ACC112 (cell line): ENCODE data around the gene LAMB3.

ENCODE experiments used
- H2AFZ ChIP-seq: fragments of 200-600 bp; sonication (generic); one replicate; pipeline ENCODE4 v1.6.0; 2017; ENCODE audit warnings: antibody characterized with exemption, low read length; ENCODE audit not compliant: unreplicated experiment
- H3K27ac ChIP-seq: fragments of 200-600 bp; sonication (generic); 2 replicates; pipeline ENCODE4 v1.5.1; 2014; ENCODE audit warnings: low read depth, mild to moderate bottlenecking, antibody characterized with exemption, low read length, moderate library complexity
- H3K27me3 ChIP-seq: fragments of 200-600 bp; sonication (generic); 2 replicates; pipeline ENCODE4 v1.6.1; 2014; ENCODE audit warnings: mild to moderate bottlenecking, antibody characterized with exemption, low read length, moderate library complexity, mixed read lengths; ENCODE audit not compliant: insufficient read depth
- H3K36me3 ChIP-seq: fragments of 200-600 bp; sonication (generic); 2 replicates; pipeline ENCODE4 v1.6.1; 2016; ENCODE audit warnings: mild to moderate bottlenecking, antibody characterized with exemption, low read length, moderate library complexity, mixed read lengths; ENCODE audit not compliant: insufficient read depth
- H3K4me1 ChIP-seq: fragments of 200-600 bp; sonication (generic); one replicate; pipeline ENCODE4 v1.6.1; 2016; ENCODE audit warnings: low read length, mixed read lengths; ENCODE audit not compliant: insufficient read depth, unreplicated experiment, control insufficient read depth
- H3K4me3 ChIP-seq: fragments of 200-600 bp; sonication (generic); 2 replicates; pipeline ENCODE4 v1.5.1; 2014; ENCODE audit warnings: mild to moderate bottlenecking, low read depth, low read length
- H3K79me2 ChIP-seq: fragments of 200-600 bp; sonication (generic); one replicate; pipeline ENCODE4 v1.6.0; 2016; ENCODE audit warnings: low read length; ENCODE audit not compliant: control insufficient read depth, unreplicated experiment, insufficient read depth

Gene LAMB3

GRCh38 chr1:209648346-209648745 lies 3.9 kb downstream of the LAMB3 start:
- Histone ChIP-seq H2AFZ (no peak overlapping the region), H3K79me2 (no peaks in the 10 kb centered on the region), H3K36me3 (no peaks in the 10 kb centered on the region), H3K4me3 (no peak overlapping the region), H3K27me3 (no peaks in the 10 kb centered on the region), H3K4me1 (peaks cover 57% of the 10 kb centered on the region), H3K27ac (0 out of 2 replicates have a peak overlapping the region, but pooled peaks have one; percentile 8)

GRCh38 chr1:209647156-209647555 lies 5.1 kb downstream of the LAMB3 start:
- Histone ChIP-seq H2AFZ (no peak overlapping the region), H3K4me3 (no peak overlapping the region), H3K4me1 (peaks cover 53% of the 10 kb centered on the region), H3K79me2 (no peaks in the 10 kb centered on the region), H3K27me3 (no peaks in the 10 kb centered on the region), H3K27ac (no peak overlapping the region), H3K36me3 (no peaks in the 10 kb centered on the region)

- Histone ChIP-seq H3K4me3 (no peak overlapping the region), H3K27me3 (no peaks in the 10 kb centered on the region), H2AFZ (no peak overlapping the region), H3K4me1 (peaks cover 53% of the 10 kb centered on the region), H3K79me2 (no peaks in the 10 kb centered on the region), H3K36me3 (no peaks in the 10 kb centered on the region), H3K27ac (no peak overlapping the region)
These were observed 5.7 kb downstream of the LAMB3 start for GRCh38 chr1:209646558-209646957.

GRCh38 chr1:209645574-209646452 lies 6.4 kb downstream of the LAMB3 start:
- Histone ChIP-seq H3K4me1 (peaks cover 45% of the 10 kb centered on the region), H3K27ac (no peak overlapping the region), H3K4me3 (no peak overlapping the region), H3K27me3 (no peaks in the 10 kb centered on the region), H2AFZ (no peak overlapping the region), H3K79me2 (no peaks in the 10 kb centered on the region), H3K36me3 (no peaks in the 10 kb centered on the region)

- Histone ChIP-seq H3K36me3 (no peaks in the 10 kb centered on the region), H3K79me2 (no peaks in the 10 kb centered on the region), H3K4me1 (peaks cover 23% of the 10 kb centered on the region), H3K27me3 (no peaks in the 10 kb centered on the region), H3K27ac (no peak overlapping the region), H3K4me3 (no peak overlapping the region), H2AFZ (no peak overlapping the region)
These were observed 8.8 kb downstream of the LAMB3 start for GRCh38 chr1:209643285-209644020.

GRCh38 chr1:209642816-209643215 lies 9.4 kb downstream of the LAMB3 start:
- Histone ChIP-seq H3K4me1 (peaks cover 17% of the 10 kb centered on the region), H3K4me3 (no peak overlapping the region), H3K27me3 (no peaks in the 10 kb centered on the region), H3K27ac (no peak overlapping the region), H3K36me3 (no peaks in the 10 kb centered on the region), H2AFZ (no peak overlapping the region), H3K79me2 (no peaks in the 10 kb centered on the region)

GRCh38 chr1:209641832-209642172 lies 10.4 kb downstream of the LAMB3 start:
- Histone ChIP-seq H3K36me3 (no peaks in the 10 kb centered on the region), H2AFZ (no peak overlapping the region), H3K4me1 (peaks cover 9% of the 10 kb centered on the region), H3K79me2 (no peaks in the 10 kb centered on the region), H3K4me3 (no peak overlapping the region), H3K27ac (no peak overlapping the region), H3K27me3 (no peaks in the 10 kb centered on the region)

- H3K4me3 ChIP-seq: no peak overlapping the region
- no peaks in the 10 kb centered on the region for H3K36me3 ChIP-seq
- H3K27me3 ChIP-seq: no peaks in the 10 kb centered on the region
- H3K79me2 ChIP-seq: no peaks in the 10 kb centered on the region
- no peak overlapping the region for H2AFZ ChIP-seq
- H3K4me1 ChIP-seq: peaks cover 8% of the 10 kb centered on the region
- no peak overlapping the region for H3K27ac ChIP-seq
These were observed 16.4 kb downstream of the LAMB3 start for GRCh38 chr1:209635850-209636249.

GRCh38 chr1:209634005-209634737 lies 18.1 kb downstream of the LAMB3 start:
- Histone ChIP-seq H3K27me3 (no peaks in the 10 kb centered on the region), H3K79me2 (no peaks in the 10 kb centered on the region), H3K27ac (no peak overlapping the region), H2AFZ (no peak overlapping the region), H3K36me3 (no peaks in the 10 kb centered on the region), H3K4me3 (no peak overlapping the region), H3K4me1 (peaks cover 8% of the 10 kb centered on the region)

GRCh38 chr1:209633335-209633997 lies 18.8 kb downstream of the LAMB3 start:
- peaks cover 8% of the 10 kb centered on the region for H3K4me1 ChIP-seq
- no peak overlapping the region for H3K4me3 ChIP-seq
- no peaks in the 10 kb centered on the region for H3K79me2 ChIP-seq
- H3K27me3 ChIP-seq: no peaks in the 10 kb centered on the region
- no peak overlapping the region for H2AFZ ChIP-seq
- no peak overlapping the region for H3K27ac ChIP-seq
- H3K36me3 ChIP-seq: no peaks in the 10 kb centered on the region
